Panc1 (cell line): ENCODE results near the gene SUPT3H. TPM values are rescaled to one million over a fixed set of nuclear protein-coding genes. Genes with fewer than 3 reads are reported as not detected.

ENCODE experiments used
- ATAC-seq: fragments of 200-7000 bp; cut with Tn5 transposase; 2 replicates; pipeline ENCODE4 v1.9.1; 2020; ENCODE audit warnings: mild to moderate bottlenecking, moderate library complexity
- BruUV-seq: library from RNA; stranded (reverse); fragments of 400-500 nt; replicated peaks from 2 replicates; lab custom pipeline; 2021; lab: Mats Ljungman, UMichigan
- CTCF ChIA-PET: fragments of 300-600 bp; sonication (Branson Sonifier 250); formaldehyde crosslinking; loops from one replicate; lab custom pipeline; 2022; ENCODE audit warnings: antibody characterized with exemption; lab: Charles Lee
- POLR2A ChIA-PET: fragments of 300-600 bp; sonication (Branson Sonifier 250); formaldehyde crosslinking; loops from one replicate; lab custom pipeline; 2022; ENCODE audit warnings: antibody characterized with exemption; lab: Charles Lee
- DNase-seq: peaks from one replicate; pipeline ENCODE4 v3.0.0-alpha.2; 2010; ENCODE audit warnings: low read depth, low spot score
- H3K27ac ChIP-seq: 2 replicates; pipeline ENCODE4 v1.5.1; 2011; ENCODE audit warnings: mild to moderate bottlenecking, low read length, inconsistent platforms
- H3K27me3 ChIP-seq: fragments of 200-500 bp; sonication (Bioruptor generic); 2 replicates; pipeline ENCODE4 v1.6.0; 2014; ENCODE audit warnings: low read length, inconsistent platforms; ENCODE audit not compliant: control insufficient read depth, insufficient read depth
- H3K36me3 ChIP-seq: fragments of 200-500 bp; sonication (Bioruptor generic); 2 replicates; pipeline ENCODE4 v1.5.1; 2014; ENCODE audit warnings: inconsistent platforms, mild to moderate bottlenecking, low read length, moderate library complexity; ENCODE audit not compliant: control insufficient read depth, insufficient read depth
- H3K4me1 ChIP-seq: 2 replicates; pipeline ENCODE4 v1.5.1; 2011; ENCODE audit warnings: inconsistent platforms, mild to moderate bottlenecking, low read length, moderate library complexity; ENCODE audit not compliant: control insufficient read depth, insufficient read depth
- H3K4me3 ChIP-seq, 2 experiments: 2 replicates each; pipeline ENCODE4 v1.5.1; 2011 to 2012; ENCODE audit warnings: low read depth in 2 of 2, low read length in 2 of 2, mild to moderate bottlenecking in 2 of 2, inconsistent platforms in 1 of 2, moderate library complexity in 1 of 2
- H3K9me3 ChIP-seq: fragments of 200-500 bp; sonication (Bioruptor generic); 2 replicates; pipeline ENCODE4 v1.5.1; 2014; ENCODE audit warnings: low read depth, mild to moderate bottlenecking, inconsistent platforms, low read length, moderate library complexity; ENCODE audit not compliant: control insufficient read depth, insufficient read depth
- CTCF ChIP-seq: fragments of 450-650 bp; IDR thresholded peaks from 2 replicates; pipeline ENCODE4 v1.5.1; 2017; ENCODE audit warnings: mild to moderate bottlenecking
- POLR2AphosphoS5 ChIP-seq: IDR thresholded peaks from 2 replicates; pipeline ENCODE4 v1.6.1; 2012; ENCODE audit warnings: mild to moderate bottlenecking, low read depth, low read length, moderate library complexity
- SIN3A ChIP-seq: IDR thresholded peaks from 2 replicates; pipeline ENCODE4 v1.6.1; 2012; ENCODE audit warnings: low read depth, mild to moderate bottlenecking, low read length, moderate library complexity, borderline replicate concordance; ENCODE audit not compliant: insufficient read depth
- TCF7L2 ChIP-seq: IDR thresholded peaks from 2 replicates; pipeline ENCODE4 v1.6.1; 2011; ENCODE audit warnings: mild to moderate bottlenecking, low read depth, low read length, inconsistent platforms
- in situ Hi-C: cut with HindIII; loops from 2 replicates; pipeline ENCODE4 v1.10.0; 2016; ENCODE audit warnings: low sequenced_read_pairs, low pct_unique_long_range_greater_than_20kb
- intact Hi-C: fragments of 100-400 bp; cut with micrococcal nuclease; formaldehyde crosslinking; loops from one replicate; pipeline ENCODE4 v1.10.0; 2022; ENCODE audit not compliant: unreplicated experiment
- total RNA-seq: library from RNA; stranded (reverse); gene quantifications from one replicate; pipeline ENCODE4 v1.2.1, GENCODE V29; 2021; ENCODE audit not compliant: unreplicated experiment
- TF ChIP-seq, protein P1 (sequence below), 2 experiments: IDR thresholded peaks; 2 replicates each; pipeline ENCODE4 v1.6.1; 2011 to 2012; ENCODE audit warnings: low read depth in 2 of 2, control low read depth in 1 of 2, low read length in 1 of 2, mild to moderate bottlenecking in 1 of 2, moderate library complexity in 1 of 2; ENCODE audit not compliant: insufficient read depth in 1 of 2

SUPT3H gene
- total RNA-seq, 1 experiment from 2014 or later = 11.0 TPM

DNA sequence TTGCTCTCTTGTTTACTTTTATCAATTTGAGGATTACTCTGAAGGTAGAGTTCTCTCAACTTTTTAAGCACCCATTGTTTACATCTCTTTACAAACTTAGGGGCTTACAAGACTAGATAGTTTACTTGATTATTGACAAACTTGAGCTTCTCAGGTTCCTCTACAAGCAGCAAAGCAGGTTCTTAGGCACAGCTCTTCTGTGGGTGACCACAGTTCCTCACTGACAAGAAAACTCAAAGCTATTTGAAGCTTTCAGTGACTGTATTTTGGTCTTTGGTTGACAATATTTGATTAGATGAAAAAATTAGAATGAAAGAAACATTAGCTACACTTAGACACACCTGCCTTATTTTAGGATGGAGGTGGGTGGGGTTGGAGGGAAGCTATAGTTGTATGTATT lies 376.9 kb downstream of the SUPT3H start:
- intact Hi-C loops = no loop called here
- BruUV-seq = no TSS peak
- DNase-seq = no peak
- no peaks in the 10 kb centered on the region for H3K9me3 ChIP-seq
- H3K4me3 ChIP-seq = no peak overlapping the region
- CTCF ChIA-PET = no interaction called here
- ATAC-seq = no peak
- POLR2A ChIA-PET = no interaction called here
- H3K4me1 ChIP-seq = no peaks in the 10 kb centered on the region
- H3K27me3 ChIP-seq = no peaks in the 10 kb centered on the region
- no peaks in the 10 kb centered on the region for H3K36me3 ChIP-seq
- no peak overlapping the region for H3K27ac ChIP-seq
- TF ChIP-seq TCF7L2 = no peak
- TF ChIP-seq, protein P1, sequence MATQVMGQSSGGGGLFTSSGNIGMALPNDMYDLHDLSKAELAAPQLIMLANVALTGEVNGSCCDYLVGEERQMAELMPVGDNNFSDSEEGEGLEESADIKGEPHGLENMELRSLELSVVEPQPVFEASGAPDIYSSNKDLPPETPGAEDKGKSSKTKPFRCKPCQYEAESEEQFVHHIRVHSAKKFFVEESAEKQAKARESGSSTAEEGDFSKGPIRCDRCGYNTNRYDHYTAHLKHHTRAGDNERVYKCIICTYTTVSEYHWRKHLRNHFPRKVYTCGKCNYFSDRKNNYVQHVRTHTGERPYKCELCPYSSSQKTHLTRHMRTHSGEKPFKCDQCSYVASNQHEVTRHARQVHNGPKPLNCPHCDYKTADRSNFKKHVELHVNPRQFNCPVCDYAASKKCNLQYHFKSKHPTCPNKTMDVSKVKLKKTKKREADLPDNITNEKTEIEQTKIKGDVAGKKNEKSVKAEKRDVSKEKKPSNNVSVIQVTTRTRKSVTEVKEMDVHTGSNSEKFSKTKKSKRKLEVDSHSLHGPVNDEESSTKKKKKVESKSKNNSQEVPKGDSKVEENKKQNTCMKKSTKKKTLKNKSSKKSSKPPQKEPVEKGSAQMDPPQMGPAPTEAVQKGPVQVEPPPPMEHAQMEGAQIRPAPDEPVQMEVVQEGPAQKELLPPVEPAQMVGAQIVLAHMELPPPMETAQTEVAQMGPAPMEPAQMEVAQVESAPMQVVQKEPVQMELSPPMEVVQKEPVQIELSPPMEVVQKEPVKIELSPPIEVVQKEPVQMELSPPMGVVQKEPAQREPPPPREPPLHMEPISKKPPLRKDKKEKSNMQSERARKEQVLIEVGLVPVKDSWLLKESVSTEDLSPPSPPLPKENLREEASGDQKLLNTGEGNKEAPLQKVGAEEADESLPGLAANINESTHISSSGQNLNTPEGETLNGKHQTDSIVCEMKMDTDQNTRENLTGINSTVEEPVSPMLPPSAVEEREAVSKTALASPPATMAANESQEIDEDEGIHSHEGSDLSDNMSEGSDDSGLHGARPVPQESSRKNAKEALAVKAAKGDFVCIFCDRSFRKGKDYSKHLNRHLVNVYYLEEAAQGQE (IDR thresholded peaks at IDR 0.05; ENCODE audit: insufficient read depth in 1 of 2, low read depth in 2 of 2, low read length in 1 of 2) = no peak
- in situ Hi-C loops = no loop called here

- ChIA-PET POLR2A (no interaction called here), CTCF (no interaction called here)
- in situ Hi-C loops = no loop called here
- Histone ChIP-seq H3K4me3 (no peak overlapping the region), H3K27me3 (no peaks in the 10 kb centered on the region), H3K27ac (no peak overlapping the region), H3K36me3 (no peaks in the 10 kb centered on the region), H3K4me1 (no peaks in the 10 kb centered on the region), H3K9me3 (no peaks in the 10 kb centered on the region)
- intact Hi-C loops = no loop called here
- no peak for DNase-seq
- TF ChIP-seq, protein P1 (IDR thresholded peaks at IDR 0.05; ENCODE audit: insufficient read depth in 1 of 2, low read depth in 2 of 2, low read length in 1 of 2) = no peak
- no peak for TF ChIP-seq CTCF
- TF ChIP-seq SIN3A = no peak
- TF ChIP-seq POLR2AphosphoS5 = no peak
- TF ChIP-seq TCF7L2 = no peak
- no TSS peak for BruUV-seq
- no peak for ATAC-seq
Measured at GRCh38 chr6:44999066-44999465, 378.7 kb downstream of the SUPT3H start.
